Activated T-cell treated with anti-CD3 and anti-CD28 coated beads for 4 hours (primary cell): ENCODE data around the gene MAPK14.

ENCODE experiments used
- DNase-seq: peaks from one replicate; pipeline ENCODE4 v3.0.0-alpha.2; 2020

MAPK14 gene

GRCh38 chr6:36139991-36140710, 112.5 kb downstream of the MAPK14 start:
- no peak for DNase-seq

GRCh38 chr6:36141091-36141490, 113.5 kb downstream of the MAPK14 start:
- DNase-seq = no peak

- DNase-seq = no peak
These were observed 114.4 kb downstream of the MAPK14 start for GRCh38 chr6:36141961-36142360.

- no peak for DNase-seq
These were observed 115.6 kb downstream of the MAPK14 start for GRCh38 chr6:36142971-36143838.

- DNase-seq = no peak
These were observed 117.9 kb downstream of the MAPK14 start for GRCh38 chr6:36145495-36145894.

- no peak for DNase-seq
These were observed 119.7 kb downstream of the MAPK14 start for GRCh38 chr6:36147294-36147693.

- DNase-seq = no peak
These were observed 121.9 kb downstream of the MAPK14 start for GRCh38 chr6:36149476-36149875.

- DNase-seq = no peak
These were observed 122.7 kb downstream of the MAPK14 start for GRCh38 chr6:36150283-36150682.

- no peak for DNase-seq
These were observed 126.7 kb downstream of the MAPK14 start for GRCh38 chr6:36154286-36154685.

- no peak for DNase-seq
These were observed 128.1 kb downstream of the MAPK14 start for GRCh38 chr6:36155662-36156061.

GRCh38 chr6:36160147-36160760, 132.6 kb downstream of the MAPK14 start:
- no peak for DNase-seq
